Left lung (tissue), 10 donors: Measurements from ENCODE around the gene NR2F6. TPM values are rescaled to one million over a fixed set of nuclear protein-coding genes. Genes with fewer than 3 reads are reported as not detected.

Source experiments
- ATAC-seq: fragments of 200-7000 bp; cut with Tn5 transposase; one replicate; pipeline ENCODE4 v1.9.1; 2020; ENCODE audit warnings: moderate library complexity
- DNase-seq, 4 donors: peaks; one replicate each; pipeline ENCODE4 v3.0.0-alpha.2; 2013 to 2020
- H3K27ac ChIP-seq, 2 donors: fragments of 200-600 bp; sonication (generic) in 1 of 2; one replicate each; pipeline versions ENCODE4 v1.5.0 to v1.8.0; 2020 to 2021
- H3K27me3 ChIP-seq, 2 donors: fragments of 200-600 bp; sonication (generic) in 1 of 2; one replicate each; pipeline versions ENCODE4 v1.5.0 to v1.8.0; 2020 to 2021
- H3K36me3 ChIP-seq, 2 donors: fragments of 200-600 bp; sonication (generic) in 1 of 2; one replicate each; pipeline versions ENCODE4 v1.5.0 to v1.8.0; 2020 to 2021
- H3K4me1 ChIP-seq, 2 donors: fragments of 200-600 bp; one replicate each; pipeline ENCODE4 v1.8.0; 2021
- H3K4me3 ChIP-seq, 2 donors: fragments of 200-600 bp; sonication (generic) in 1 of 2; one replicate each; pipeline versions ENCODE4 v1.5.0 to v1.8.0; 2020 to 2021; ENCODE audit warnings: mild to moderate bottlenecking in 1 of 2
- H3K9me3 ChIP-seq, 2 donors: fragments of 200-600 bp; sonication (generic) in 1 of 2; one replicate each; pipeline versions ENCODE4 v1.5.0 to v1.8.0; 2020 to 2021
- intact Hi-C, 2 donors: fragments of 100-400 bp; cut with DNase I; formaldehyde crosslinking; loops; one replicate each; pipeline versions ENCODE4 v1.11.2 to v1.14.2; 2022
- polyA plus RNA-seq, 6 donors: library from polyadenylated mRNA; unstranded; fragments of 120-200 nt; gene quantifications; one replicate each; pipeline ENCODE4 v1.2.1, GENCODE V29; 2013; ENCODE audit not compliant: insufficient read length in 6 of 6
- total RNA-seq, 2 donors: library from RNA; stranded (reverse); fragmentation: NEBNext Ultra II Directional; extraction: Animal tissue kit (Norgen Biotek cat#: 25700); gene quantifications; one replicate each; pipeline ENCODE4 v1.2.1, GENCODE V29; 2021
- TF ChIP-seq, protein P1 (sequence below), 2 donors: fragments of 200-600 bp; sonication (generic) in 1 of 2; IDR thresholded peaks; one replicate each; pipeline versions ENCODE4 v1.5.0 to v1.8.0; 2021; ENCODE audit warnings: antibody characterized with exemption in 2 of 2
- donor health status: DM: no; HTN: yes; CAD: no.
- donor health status: DM: no; HTN: no; CAD: no.

Gene NR2F6
- total and polyA plus RNA-seq, 8 donors, result 18.6 to 56.5 (median 30.7) TPM

DNA sequence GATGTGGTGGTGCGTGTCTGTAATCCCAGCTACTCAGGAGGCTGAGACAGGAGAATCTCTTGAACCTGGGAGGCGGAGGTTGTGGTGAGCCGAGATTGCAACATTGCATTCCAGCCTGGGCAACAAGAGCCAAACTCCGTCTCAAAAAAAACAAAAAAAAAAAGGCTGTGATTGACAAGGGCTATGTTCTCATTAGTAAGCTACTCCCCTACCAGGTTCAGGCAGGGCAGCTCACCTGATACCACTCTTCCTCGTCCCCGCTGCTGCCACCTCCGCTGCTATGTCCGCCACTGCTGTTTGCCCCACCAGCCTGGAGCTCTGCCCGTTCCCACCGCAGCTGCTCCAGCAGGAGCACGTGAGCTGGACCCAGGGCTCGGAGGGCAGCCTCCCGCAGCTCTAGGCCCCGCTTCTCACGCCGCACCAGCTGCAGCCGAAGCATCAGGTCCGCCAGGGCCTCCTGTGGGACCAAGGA lies 9.5 kb upstream of the NR2F6 start:
- no peaks in the 10 kb centered on the region for H3K9me3 ChIP-seq
- no peak overlapping the region for H3K4me3 ChIP-seq
- intact Hi-C loops, result no loop called here
- H3K27ac ChIP-seq, result peak overlapping the region in 1 of 2 donors; percentile 48
- no peaks in the 10 kb centered on the region for H3K27me3 ChIP-seq
- no peaks in the 10 kb centered on the region for H3K4me1 ChIP-seq
- TF ChIP-seq, protein P1, sequence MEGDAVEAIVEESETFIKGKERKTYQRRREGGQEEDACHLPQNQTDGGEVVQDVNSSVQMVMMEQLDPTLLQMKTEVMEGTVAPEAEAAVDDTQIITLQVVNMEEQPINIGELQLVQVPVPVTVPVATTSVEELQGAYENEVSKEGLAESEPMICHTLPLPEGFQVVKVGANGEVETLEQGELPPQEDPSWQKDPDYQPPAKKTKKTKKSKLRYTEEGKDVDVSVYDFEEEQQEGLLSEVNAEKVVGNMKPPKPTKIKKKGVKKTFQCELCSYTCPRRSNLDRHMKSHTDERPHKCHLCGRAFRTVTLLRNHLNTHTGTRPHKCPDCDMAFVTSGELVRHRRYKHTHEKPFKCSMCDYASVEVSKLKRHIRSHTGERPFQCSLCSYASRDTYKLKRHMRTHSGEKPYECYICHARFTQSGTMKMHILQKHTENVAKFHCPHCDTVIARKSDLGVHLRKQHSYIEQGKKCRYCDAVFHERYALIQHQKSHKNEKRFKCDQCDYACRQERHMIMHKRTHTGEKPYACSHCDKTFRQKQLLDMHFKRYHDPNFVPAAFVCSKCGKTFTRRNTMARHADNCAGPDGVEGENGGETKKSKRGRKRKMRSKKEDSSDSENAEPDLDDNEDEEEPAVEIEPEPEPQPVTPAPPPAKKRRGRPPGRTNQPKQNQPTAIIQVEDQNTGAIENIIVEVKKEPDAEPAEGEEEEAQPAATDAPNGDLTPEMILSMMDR (IDR thresholded peaks at IDR 0.05), result no peak
- DNase-seq (peak in 1 of 4 donors; percentile 61), ATAC-seq (peak; percentile 96)
- peaks cover 0 to 23% of the 10 kb centered on the region in 2 donors for H3K36me3 ChIP-seq

DNA sequence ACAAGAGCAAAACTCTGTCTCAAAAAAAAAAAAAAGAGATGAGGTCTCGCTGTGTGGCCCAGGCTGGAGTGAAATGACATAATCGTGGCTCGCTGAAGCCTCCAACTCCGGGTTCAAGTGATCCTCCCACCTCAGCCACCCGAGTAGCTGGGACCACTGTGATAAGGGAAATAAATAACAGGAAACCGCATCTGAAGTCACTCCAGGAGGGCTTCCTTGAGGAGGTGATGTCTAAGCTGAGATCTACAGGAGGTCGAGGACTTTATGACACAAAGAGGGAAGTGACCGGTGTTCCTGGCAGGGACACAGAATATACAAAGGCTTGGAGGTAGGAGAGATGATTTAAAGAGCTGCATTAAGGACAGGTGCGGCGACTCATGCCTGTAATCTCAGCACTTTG lies 8.9 kb upstream of the NR2F6 start:
- ATAC-seq, result no peak
- peaks cover 0 to 22% of the 10 kb centered on the region in 2 donors for H3K36me3 ChIP-seq
- DNase-seq, result no peak
- no peaks in the 10 kb centered on the region for H3K4me1 ChIP-seq
- H3K4me3 ChIP-seq, result no peak overlapping the region
- no peaks in the 10 kb centered on the region for H3K27me3 ChIP-seq
- TF ChIP-seq, protein P1 (IDR thresholded peaks at IDR 0.05), result no peak
- intact Hi-C loops, result no loop called here
- H3K27ac ChIP-seq, result peak overlapping the region in 1 of 2 donors; percentile 48
- H3K9me3 ChIP-seq, result no peaks in the 10 kb centered on the region

DNA sequence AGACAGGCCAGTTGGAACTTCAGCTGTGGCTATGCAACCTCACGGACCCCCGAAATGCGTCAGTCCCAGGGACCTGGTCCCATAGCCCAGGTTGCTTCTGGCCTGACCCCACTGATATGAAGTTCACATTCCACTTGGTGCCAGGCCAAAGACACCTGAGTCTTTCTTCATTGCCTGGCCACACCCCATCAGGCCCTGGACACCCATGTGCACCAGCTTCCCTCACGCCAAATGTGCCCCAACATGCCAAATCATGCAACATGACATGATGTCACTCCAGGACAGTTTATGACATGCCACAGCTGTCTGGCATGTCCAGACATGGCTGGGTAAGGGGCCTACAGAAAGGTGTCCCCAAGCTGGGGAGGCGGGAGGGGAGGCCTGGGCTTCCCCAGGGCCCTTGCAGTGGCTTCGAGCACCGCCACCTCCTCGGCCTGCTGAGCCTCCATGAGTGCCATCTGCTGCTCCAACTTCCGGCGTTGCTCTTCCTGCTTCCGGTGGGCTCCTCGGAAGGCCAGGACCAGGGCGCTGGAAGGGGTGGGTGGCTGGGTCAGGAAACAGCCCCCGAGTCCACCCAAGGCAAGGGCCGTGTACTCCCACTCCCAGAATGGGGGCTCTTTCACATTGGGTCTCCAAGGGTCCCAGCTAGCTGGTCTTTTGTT lies 4.3 kb upstream of the NR2F6 start:
- TF ChIP-seq, protein P1 (IDR thresholded peaks at IDR 0.05), result no peak
- no peaks in the 10 kb centered on the region for H3K9me3 ChIP-seq
- H3K4me3 ChIP-seq, result no peak overlapping the region
- intact Hi-C loops, result no loop called here
- no peak for ATAC-seq
- no peak for DNase-seq
- H3K36me3 ChIP-seq, result peaks cover 0 to 5% of the 10 kb centered on the region in 2 donors
- H3K4me1 ChIP-seq, result peaks cover 18 to 20% of the 10 kb centered on the region in 2 donors
- H3K27me3 ChIP-seq, result peaks cover 0 to 9% of the 10 kb centered on the region in 2 donors
- H3K27ac ChIP-seq, result no peak overlapping the region

- H3K36me3 ChIP-seq, result peaks cover 0 to 5% of the 10 kb centered on the region in 2 donors
- ATAC-seq, result no peak
- peaks cover 20 to 26% of the 10 kb centered on the region in 2 donors for H3K4me1 ChIP-seq
- peak overlapping the region in 1 of 2 donors; percentile 74 for H3K27ac ChIP-seq
- intact Hi-C loops, result no loop called here
- no peaks in the 10 kb centered on the region for H3K9me3 ChIP-seq
- H3K27me3 ChIP-seq, result peaks cover 0 to 17% of the 10 kb centered on the region in 2 donors
- no peak for DNase-seq
- no peak overlapping the region for H3K4me3 ChIP-seq
- TF ChIP-seq, protein P1 (IDR thresholded peaks at IDR 0.05), result no peak
Observed at GRCh38 chr19:17248011-17248776, 2.5 kb upstream of the NR2F6 start.
